Skeletal muscle tissue (tissue), 4 donors: ENCODE results near the gene RAVER2. TPM values are rescaled to one million over a fixed set of nuclear protein-coding genes. Genes with fewer than 3 reads are reported as not detected.

Experiments
- H3K27ac ChIP-seq: one replicate; pipeline ENCODE4 v1.7.0; 2013; ENCODE audit warnings: mild to moderate bottlenecking, low read depth, low read length, inconsistent platforms
- H3K27me3 ChIP-seq, 3 donors: one replicate each; pipeline ENCODE4 v1.7.0; 2013; ENCODE audit warnings: low read length in 3 of 3; ENCODE audit not compliant: control insufficient read depth in 3 of 3, insufficient read depth in 3 of 3
- H3K36me3 ChIP-seq, 3 donors: one replicate each; pipeline ENCODE4 v1.7.0; 2013; ENCODE audit warnings: low read length in 3 of 3; ENCODE audit not compliant: control insufficient read depth in 3 of 3, insufficient read depth in 3 of 3
- H3K4me1 ChIP-seq, 3 donors: one replicate each; pipeline ENCODE4 v1.7.0; 2013; ENCODE audit warnings: low read length in 3 of 3, mild to moderate bottlenecking in 3 of 3; ENCODE audit not compliant: control insufficient read depth in 3 of 3, insufficient read depth in 3 of 3
- H3K4me3 ChIP-seq, 3 donors: one replicate each; pipeline ENCODE4 v1.7.0; 2013; ENCODE audit warnings: low read length in 3 of 3
- H3K9ac ChIP-seq, 3 donors: one replicate each; pipeline ENCODE4 v1.7.0; 2013; ENCODE audit warnings: low read length in 3 of 3, mild to moderate bottlenecking in 3 of 3, moderate library complexity in 2 of 3, low read depth in 1 of 3
- H3K9me3 ChIP-seq, 3 donors: one replicate each; pipeline ENCODE4 v1.7.0; 2013; ENCODE audit warnings: low read length in 3 of 3; ENCODE audit not compliant: control insufficient read depth in 3 of 3
- total RNA-seq: library from RNA; depleted of rRNA; stranded (reverse); fragments of >200 nt; gene quantifications from one replicate; pipeline ENCODE4 v1.2.3, GENCODE V29; 2014
- donor health status: Osteomylitis.

The RAVER2 gene
- total RNA-seq, 1 donor from 2014 or later = 15.7 TPM

DNA sequence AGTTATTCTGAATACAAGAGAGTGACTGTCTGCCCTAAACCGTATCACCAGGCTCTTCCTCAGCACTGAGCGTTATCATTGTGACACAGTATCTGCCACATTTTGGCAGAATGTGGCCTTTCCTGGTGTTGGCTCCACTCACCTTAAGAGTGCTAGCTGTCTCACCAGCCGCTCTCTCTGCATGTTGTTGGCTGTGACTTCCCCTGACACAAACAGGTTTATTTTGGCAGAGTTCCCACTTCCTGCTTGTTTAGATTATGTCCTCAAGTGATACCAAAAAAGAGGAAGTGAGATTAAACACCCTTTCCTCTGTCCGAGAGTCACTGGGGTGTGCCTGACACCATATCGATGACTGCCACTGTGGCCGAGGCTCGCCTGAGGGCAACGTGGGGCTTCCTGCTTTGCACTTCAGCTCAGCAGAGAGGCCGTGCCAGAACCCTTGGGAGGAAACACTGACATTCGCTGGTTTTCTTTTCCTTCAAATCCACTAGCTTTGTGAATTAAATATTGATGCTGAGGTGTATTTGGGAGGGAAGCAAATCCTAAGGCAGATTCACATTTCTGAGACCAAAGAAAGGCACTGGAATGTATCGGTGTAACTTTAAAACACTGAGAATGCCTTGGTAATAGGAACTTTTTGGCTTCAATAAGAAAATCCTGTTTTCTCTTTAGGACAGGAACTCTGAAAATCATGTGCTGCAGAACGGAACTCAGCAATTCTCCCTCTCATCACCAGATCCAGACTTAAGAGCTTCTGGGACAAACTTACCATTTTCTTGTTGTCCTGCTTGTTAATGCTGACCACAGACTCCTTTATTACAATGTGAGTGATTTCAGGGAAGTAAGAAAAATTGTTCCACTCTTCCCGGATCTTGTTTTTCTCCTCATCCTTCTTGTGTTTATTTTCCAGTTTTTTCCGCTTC, 119.4 kb downstream of the RAVER2 start:
- no peaks in the 10 kb centered on the region for H3K9me3 ChIP-seq
- H3K27ac ChIP-seq = peak overlapping the region; percentile 60
- peaks cover 25 to 43% (median 39%) of the 10 kb centered on the region in 3 donors for H3K36me3 ChIP-seq
- no peak overlapping the region for H3K9ac ChIP-seq
- H3K4me1 ChIP-seq = peaks cover 0 to 4% (median 3%) of the 10 kb centered on the region in 3 donors
- no peaks in the 10 kb centered on the region for H3K27me3 ChIP-seq
- H3K4me3 ChIP-seq = no peak overlapping the region

DNA sequence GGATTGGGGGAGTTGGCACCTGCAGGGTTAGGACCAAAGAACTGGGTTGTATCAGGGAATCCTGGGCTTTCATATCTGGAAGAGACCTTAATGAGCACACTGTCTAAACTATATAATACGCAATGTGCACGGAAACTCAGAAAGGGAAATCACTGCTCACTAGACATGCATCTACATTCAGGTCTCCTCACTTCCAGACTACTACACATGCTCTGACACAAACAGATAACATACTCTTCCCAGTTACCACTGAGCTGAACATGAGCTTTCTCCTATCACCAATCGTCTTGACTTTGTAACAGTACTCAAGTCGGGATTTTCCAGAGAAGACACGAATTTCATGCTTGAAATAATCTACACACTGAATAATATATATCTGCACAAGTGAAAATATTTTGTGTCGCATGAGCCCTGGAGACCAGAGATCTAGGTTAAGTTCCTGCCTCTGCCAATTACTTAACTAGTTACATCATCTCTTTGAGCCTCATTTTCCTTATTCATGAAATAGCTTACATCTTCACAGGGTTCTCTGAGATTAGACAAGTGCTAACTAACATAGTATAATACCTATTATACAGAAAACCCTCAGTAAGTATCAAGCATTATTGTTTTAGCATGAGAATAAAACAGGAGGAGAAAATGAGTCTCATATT, 120.4 kb downstream of the RAVER2 start:
- no peak overlapping the region for H3K9ac ChIP-seq
- H3K4me1 ChIP-seq = peaks cover 0 to 4% (median 3%) of the 10 kb centered on the region in 3 donors
- H3K27me3 ChIP-seq = no peaks in the 10 kb centered on the region
- H3K9me3 ChIP-seq = no peaks in the 10 kb centered on the region
- peaks cover 27 to 42% (median 37%) of the 10 kb centered on the region in 3 donors for H3K36me3 ChIP-seq
- H3K4me3 ChIP-seq = no peak overlapping the region
- peak overlapping the region; percentile 60 for H3K27ac ChIP-seq

DNA sequence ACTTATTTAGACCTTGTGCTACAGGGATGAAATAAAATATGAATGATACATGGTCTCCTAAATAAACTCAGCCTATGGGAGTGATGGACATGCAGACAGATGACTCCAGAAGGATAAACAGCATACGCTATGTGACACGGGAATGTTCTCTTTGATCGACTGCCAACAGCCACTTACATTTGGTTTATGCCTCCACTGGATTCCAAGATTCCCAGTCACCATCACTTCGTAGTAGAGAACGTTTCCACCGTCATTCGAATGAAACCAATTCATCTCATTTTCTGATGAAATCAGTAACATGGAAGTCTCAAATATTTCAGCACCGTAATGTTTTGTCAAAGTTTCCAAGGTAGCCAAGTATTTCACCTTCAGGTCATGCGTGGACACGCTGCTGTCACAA, 121.8 kb downstream of the RAVER2 start:
- H3K4me1 ChIP-seq = peaks cover 0 to 4% (median 3%) of the 10 kb centered on the region in 3 donors

DNA sequence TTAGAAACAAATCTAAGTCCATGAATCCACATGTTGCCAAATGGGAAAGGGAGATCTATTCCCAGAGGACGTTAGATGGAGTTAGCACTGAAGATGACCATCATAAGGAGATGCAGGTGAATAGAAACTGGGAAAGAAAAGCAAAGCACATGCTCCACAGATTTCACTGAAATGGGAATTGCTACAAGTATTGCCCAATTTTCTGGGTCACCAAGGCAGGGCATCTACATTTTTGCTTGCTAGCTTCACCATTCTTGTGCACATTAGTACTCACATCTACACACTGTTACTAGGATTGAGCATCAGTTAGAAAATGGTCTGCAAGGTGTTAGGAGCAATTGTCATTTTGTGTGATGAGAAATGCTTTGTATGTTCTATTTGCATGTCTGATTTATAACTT, 122.4 kb downstream of the RAVER2 start:
- no peaks in the 10 kb centered on the region for H3K27me3 ChIP-seq
- H3K36me3 ChIP-seq = peaks cover 32 to 61% (median 43%) of the 10 kb centered on the region in 3 donors

More for the DNA sequence above, 121.8 kb downstream of the RAVER2 start:
- no peak overlapping the region for H3K9ac ChIP-seq
- no peaks in the 10 kb centered on the region for H3K27me3 ChIP-seq
- peaks cover 26 to 57% (median 39%) of the 10 kb centered on the region in 3 donors for H3K36me3 ChIP-seq
- no peak overlapping the region for H3K27ac ChIP-seq
- no peaks in the 10 kb centered on the region for H3K9me3 ChIP-seq
- no peak overlapping the region for H3K4me3 ChIP-seq

DNA sequence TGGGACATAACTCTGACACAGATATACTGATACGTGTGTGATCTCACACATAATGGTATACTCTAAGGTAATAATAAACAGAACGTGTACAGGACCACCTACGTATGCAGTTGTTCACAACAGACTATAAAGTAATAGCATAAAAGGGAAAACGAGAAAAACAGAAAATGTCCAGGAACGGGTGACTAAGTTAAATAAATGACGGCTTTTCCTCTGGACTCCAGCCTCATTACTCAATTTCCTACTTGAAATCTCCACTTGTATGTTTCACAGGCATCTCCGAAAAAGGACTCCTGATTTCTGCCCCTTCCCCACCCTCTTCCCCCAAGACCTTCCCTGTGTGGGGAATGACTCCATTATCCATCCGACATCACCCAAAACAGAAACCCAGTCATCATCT, 126.4 kb downstream of the RAVER2 start:
- Histone ChIP-seq H3K9ac (no peak overlapping the region), H3K4me1 (peaks cover 8 to 24% (median 15%) of the 10 kb centered on the region in 3 donors), H3K9me3 (no peaks in the 10 kb centered on the region), H3K4me3 (no peak overlapping the region), H3K36me3 (peaks cover 46 to 73% (median 55%) of the 10 kb centered on the region in 3 donors), H3K27ac (no peak overlapping the region), H3K27me3 (no peaks in the 10 kb centered on the region)

More for the DNA sequence above, 122.4 kb downstream of the RAVER2 start:
- Histone ChIP-seq H3K9ac (no peak overlapping the region), H3K4me3 (no peak overlapping the region), H3K9me3 (no peaks in the 10 kb centered on the region), H3K4me1 (peaks cover 0 to 4% (median 3%) of the 10 kb centered on the region in 3 donors), H3K27ac (no peak overlapping the region)

DNA sequence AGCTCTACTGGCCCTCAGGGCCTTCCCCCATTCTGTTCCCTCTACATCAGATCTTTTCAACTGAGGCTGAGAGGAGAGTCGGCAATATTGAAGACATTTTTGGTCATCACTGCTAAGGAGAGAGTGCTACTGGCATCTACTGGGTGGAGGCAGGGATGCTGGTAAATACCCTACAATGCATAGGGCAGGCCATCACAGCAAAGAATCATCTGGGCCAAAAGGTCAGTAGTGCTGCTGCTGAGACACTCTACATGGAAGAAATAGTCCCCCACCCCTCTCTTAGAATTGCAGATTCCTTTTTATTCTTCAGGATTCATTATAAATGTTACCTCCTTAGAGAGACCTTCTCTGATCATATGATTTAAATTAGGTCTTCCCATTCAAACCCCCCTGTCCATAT, 127.2 kb downstream of the RAVER2 start:
- Histone ChIP-seq H3K4me3 (no peak overlapping the region), H3K4me1 (peaks cover 8 to 24% (median 15%) of the 10 kb centered on the region in 3 donors), H3K27ac (no peak overlapping the region), H3K36me3 (peaks cover 46 to 69% (median 50%) of the 10 kb centered on the region in 3 donors), H3K27me3 (no peaks in the 10 kb centered on the region), H3K9ac (no peak overlapping the region), H3K9me3 (no peaks in the 10 kb centered on the region)

DNA sequence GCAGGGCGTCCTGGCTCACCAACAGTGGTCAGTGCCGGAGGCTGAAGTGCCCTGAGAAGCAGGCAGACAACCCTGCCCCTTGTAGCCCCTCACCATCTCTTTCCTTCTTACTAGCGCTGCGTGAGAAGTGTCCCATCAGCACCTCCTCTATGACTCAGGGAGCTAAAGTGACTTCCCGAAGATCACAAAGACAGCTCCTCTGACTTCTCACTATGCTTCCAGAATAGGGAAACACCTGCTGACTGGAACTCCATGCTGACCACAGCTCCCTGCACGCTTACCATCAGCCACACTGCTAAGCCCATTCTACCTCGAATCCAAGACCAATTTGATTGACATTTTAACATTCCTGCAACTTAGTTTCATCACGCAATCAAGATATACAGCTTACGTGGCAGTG, 128.7 kb downstream of the RAVER2 start:
- no peaks in the 10 kb centered on the region for H3K27me3 ChIP-seq
- H3K36me3 ChIP-seq = peaks cover 41 to 78% (median 52%) of the 10 kb centered on the region in 3 donors
- no peaks in the 10 kb centered on the region for H3K9me3 ChIP-seq
- peaks cover 8 to 24% (median 15%) of the 10 kb centered on the region in 3 donors for H3K4me1 ChIP-seq
- H3K9ac ChIP-seq = no peak overlapping the region
- no peak overlapping the region for H3K4me3 ChIP-seq
- H3K27ac ChIP-seq = no peak overlapping the region

DNA sequence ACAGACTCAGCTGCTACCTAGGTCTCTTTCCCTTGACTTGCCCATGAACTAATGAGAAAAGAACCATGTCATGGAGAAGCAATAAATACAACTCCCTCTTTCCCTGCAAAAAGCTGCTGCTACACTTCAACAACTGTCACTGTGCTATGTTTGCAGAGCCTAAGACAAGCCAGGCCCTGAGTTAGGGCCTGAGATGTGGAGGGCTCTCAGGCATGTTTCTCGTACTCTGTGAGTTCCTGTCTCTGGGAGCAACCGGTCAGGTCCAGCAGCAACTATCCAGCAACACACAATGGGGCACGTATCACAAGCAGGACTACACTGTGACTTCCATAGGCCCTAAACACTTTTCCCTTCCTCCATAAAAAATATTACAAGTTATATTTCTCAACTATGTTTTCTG, 129.8 kb downstream of the RAVER2 start:
- Histone ChIP-seq H3K27ac (no peak overlapping the region), H3K36me3 (peaks cover 38 to 71% (median 48%) of the 10 kb centered on the region in 3 donors), H3K27me3 (no peaks in the 10 kb centered on the region)

DNA sequence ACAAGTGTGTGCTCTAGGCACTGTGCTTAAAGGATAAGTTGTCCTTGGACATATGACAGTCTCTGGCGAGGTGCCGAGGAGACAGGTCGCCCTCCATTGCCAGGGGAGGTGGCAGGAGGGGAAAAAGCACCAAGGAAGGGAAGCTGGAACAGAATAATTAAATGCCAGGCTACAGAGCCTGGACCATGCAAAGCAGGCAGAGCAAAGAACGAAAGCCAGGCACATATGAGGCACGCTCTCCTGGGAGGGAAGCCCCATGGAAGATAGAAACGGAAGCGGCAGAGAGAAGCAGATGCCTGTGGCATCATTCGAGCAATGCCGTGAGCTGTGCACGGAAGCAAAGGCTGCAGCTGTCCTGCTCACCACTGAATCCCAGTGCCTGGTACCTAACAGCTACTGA, 130.2 kb downstream of the RAVER2 start:
- no peaks in the 10 kb centered on the region for H3K27me3 ChIP-seq
- H3K9me3 ChIP-seq = no peaks in the 10 kb centered on the region
- peaks cover 34 to 69% (median 44%) of the 10 kb centered on the region in 3 donors for H3K36me3 ChIP-seq
- no peak overlapping the region for H3K27ac ChIP-seq
- peaks cover 11 to 28% (median 15%) of the 10 kb centered on the region in 3 donors for H3K4me1 ChIP-seq
- H3K4me3 ChIP-seq = no peak overlapping the region
- peak overlapping the region in 1 of 3 donors; percentile 26 for H3K9ac ChIP-seq

More for the DNA sequence above, 129.8 kb downstream of the RAVER2 start:
- H3K4me1 ChIP-seq = peaks cover 11 to 24% (median 15%) of the 10 kb centered on the region in 3 donors
- no peak overlapping the region for H3K4me3 ChIP-seq
- H3K9me3 ChIP-seq = no peaks in the 10 kb centered on the region
- H3K9ac ChIP-seq = peak overlapping the region in 1 of 3 donors; percentile 26
